Psoas muscle (tissue), 8 donors: ENCODE data around the gene MRTFA. TPM values are rescaled to one million over a fixed set of nuclear protein-coding genes. Genes with fewer than 3 reads are reported as not detected.

Experiments
- ATAC-seq, 4 donors: fragments of 200-7000 bp; cut with Tn5 transposase; one replicate each; pipeline ENCODE4 v1.9.1; 2020; ENCODE audit warnings: moderate library complexity in 3 of 4, mild to moderate bottlenecking in 2 of 4
- DNase-seq, 2 donors: peaks; one replicate each; pipeline ENCODE4 v3.0.0-alpha.2; 2020
- H3K27ac ChIP-seq: fragments of 200-600 bp; one replicate; pipeline ENCODE4 v1.8.0; 2022
- H3K27me3 ChIP-seq, 3 donors: fragments of 200-600 bp in 1 of 3; one replicate each; pipeline versions ENCODE4 v1.6.1 to v1.8.0; 2013 to 2022; ENCODE audit warnings: low read length in 2 of 3, mild to moderate bottlenecking in 2 of 3, moderate library complexity in 1 of 3; ENCODE audit not compliant: insufficient read depth in 3 of 3
- H3K36me3 ChIP-seq, 2 donors: fragments of 200-600 bp in 1 of 2; one replicate each; pipeline versions ENCODE4 v1.6.1 to v1.8.0; 2013 to 2022; ENCODE audit warnings: low read depth in 1 of 2, mild to moderate bottlenecking in 1 of 2, moderate library complexity in 1 of 2; ENCODE audit not compliant: insufficient read depth in 1 of 2
- H3K4me1 ChIP-seq: fragments of 200-600 bp; one replicate; pipeline ENCODE4 v1.8.0; 2022
- H3K4me3 ChIP-seq: fragments of 200-600 bp; one replicate; pipeline ENCODE4 v1.8.0; 2022; ENCODE audit warnings: mild to moderate bottlenecking
- H3K9me3 ChIP-seq: fragments of 200-600 bp; one replicate; pipeline ENCODE4 v1.8.0; 2022
- CTCF ChIP-seq: fragments of 200-600 bp; IDR thresholded peaks from one replicate; pipeline ENCODE4 v1.8.0; 2022; ENCODE audit warnings: antibody characterized with exemption
- WGBS, 3 donors: extraction: QIAGEN DNeasy Blood & Tissue Kit; methylation state at CpG; one replicate each; pipeline versions ENCODE4 v1.1.6 to v1.1.7; 2013; 5-methylcytosine and 5-hydroxymethylcytosine counted together
- intact Hi-C, 2 donors: fragments of 100-400 bp; cut with DNase I; formaldehyde crosslinking; loops; one replicate each; pipeline versions ENCODE4 v1.11.0 to v1.14.2; 2022
- polyA plus RNA-seq, 3 donors: library from polyadenylated mRNA; stranded (reverse); fragments of 200-250 nt; gene quantifications; one replicate each; pipeline ENCODE4 v1.2.3, GENCODE V29; 2013
- total RNA-seq, 4 donors: library from RNA; stranded (reverse); fragmentation: NEBNext Ultra II Directional in 2 of 4; extraction: Animal tissue kit (Norgen Biotek cat#: 25700) in 2 of 4; gene quantifications; one replicate each; pipeline versions ENCODE4 v1.2.1 to v1.2.4, GENCODE V29; 2021 to 2023
- donor health status: healthy with polysubstance abuse.
- donor health status: DM: no; HTN: no; CAD: no; lungs with moderate emphysema.
- donor health status: Bipolar disorder and iron deficiency.
- donor health status: healthy.
- donor health status: DM: yes; HTN: yes; CAD: no.
- donor health status: DM: no; HTN: no; CAD: no.
- donor health status: DM: no; HTN: no; CAD: no.
- donor health status: DM: yes; HTN: yes; CAD: no.

MRTFA gene
- total and polyA plus RNA-seq, 7 donors: 10.1 to 24.0 (median 15.7) TPM

DNA sequence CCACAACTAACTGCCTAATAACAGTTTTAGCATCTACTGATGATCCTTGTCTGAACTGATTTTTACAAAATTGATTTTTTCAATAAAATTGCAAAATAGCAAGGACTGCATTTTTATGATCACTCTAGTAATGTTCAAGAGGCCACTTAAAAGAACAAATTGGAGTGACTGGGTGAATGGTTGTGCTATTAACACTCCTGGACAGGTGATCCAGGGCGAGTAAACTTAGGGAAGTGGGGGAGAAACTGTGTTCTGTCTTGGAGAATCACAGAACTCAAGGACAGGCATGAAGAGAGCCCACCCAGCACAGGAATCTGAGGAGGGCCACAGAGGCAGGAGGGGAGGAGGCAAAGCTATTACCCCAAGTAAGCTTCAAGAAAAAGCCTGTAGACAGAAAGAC, 190.3 kb downstream of the MRTFA start:
- H3K27ac ChIP-seq: no peak overlapping the region
- TF ChIP-seq CTCF: no peak
- H3K4me1 ChIP-seq: peaks cover 33% of the 10 kb centered on the region

DNA sequence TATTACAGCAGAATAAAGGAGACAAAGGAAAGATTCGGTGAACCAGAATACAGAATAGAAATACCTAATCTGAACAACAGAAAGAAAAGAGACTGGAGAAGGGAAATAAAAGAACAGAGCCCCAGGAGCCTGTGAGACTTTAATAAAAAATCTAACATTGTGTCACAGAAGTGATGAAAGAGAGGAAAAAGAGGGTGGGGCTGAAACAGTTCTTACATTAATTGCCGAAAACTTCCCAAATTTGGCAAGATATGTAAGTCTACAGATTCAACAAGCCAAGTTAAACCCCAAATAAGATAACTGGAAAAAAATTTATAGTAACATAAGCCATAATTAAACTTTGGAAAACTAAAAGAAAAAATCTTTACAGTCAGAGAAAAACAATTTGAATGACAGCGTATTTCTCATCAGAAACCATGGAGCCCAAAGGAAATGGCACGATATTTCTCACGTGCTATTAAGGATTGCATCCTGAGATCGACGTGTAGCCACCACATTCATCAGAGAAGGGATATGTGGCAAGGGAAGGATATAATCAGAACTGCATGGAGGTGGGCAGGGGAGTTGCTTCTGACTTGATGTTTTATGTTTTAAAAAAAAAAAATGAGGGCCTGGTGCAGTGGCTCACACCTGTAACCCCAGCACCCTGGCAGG, 192.2 kb downstream of the MRTFA start:
- Histone ChIP-seq H3K27ac (peak overlapping the region; percentile 53), H3K9me3 (no peaks in the 10 kb centered on the region), H3K36me3 (no peaks in the 10 kb centered on the region), H3K4me3 (no peak overlapping the region), H3K4me1 (peaks cover 18% of the 10 kb centered on the region), H3K27me3 (no peaks in the 10 kb centered on the region)
- 87 to 91% (median 89%) methylated on average over 7 of the region's 7 CpGs for WGBS, 3 donors
- DNase-seq: no peak
- ATAC-seq: no peak
- TF ChIP-seq CTCF: no peak
- intact Hi-C loops: loop anchor here in 1 of 2 donors (2.0 kb wide), 1 partner anchor 42 kb away; no protein-coding TSS in a partner anchor

More for the DNA sequence above, 190.3 kb downstream of the MRTFA start:
- Histone ChIP-seq H3K36me3 (no peaks in the 10 kb centered on the region), H3K27me3 (no peaks in the 10 kb centered on the region), H3K4me3 (no peak overlapping the region), H3K9me3 (no peaks in the 10 kb centered on the region)
- WGBS, 3 donors: 93 to 97% (median 96%) methylated on average over 1 of the region's 1 CpG
- ATAC-seq: no peak
- DNase-seq: no peak
- intact Hi-C loops: loop anchor here in 1 of 2 donors (5.0 kb wide), 1 partner anchor 41 kb away; no protein-coding TSS in a partner anchor

- Histone ChIP-seq H3K27ac (peak overlapping the region; percentile 53), H3K27me3 (no peaks in the 10 kb centered on the region), H3K9me3 (no peaks in the 10 kb centered on the region), H3K4me1 (peaks cover 16% of the 10 kb centered on the region), H3K36me3 (no peaks in the 10 kb centered on the region), H3K4me3 (no peak overlapping the region)
- peak; percentile 65 to 80 for DNase-seq
- intact Hi-C loops: loop anchor here in 1 of 2 donors (2.0 kb wide), 1 partner anchor 43 kb away; no protein-coding TSS in a partner anchor
- WGBS, 3 donors: 16 to 50% (median 35%) methylated on average over 4 of the region's 4 CpGs
- TF ChIP-seq CTCF: no peak
- ATAC-seq: peak; percentile 75 to 94 (median 84)
Measured at GRCh38 chr22:40443732-40444131, 192.8 kb downstream of the MRTFA start.

GRCh38 chr22:40441761-40442390, 194.6 kb downstream of the MRTFA start:
- no peaks in the 10 kb centered on the region for H3K27me3 ChIP-seq
- ATAC-seq: no peak
- no peak for TF ChIP-seq CTCF
- H3K36me3 ChIP-seq: no peaks in the 10 kb centered on the region
- no peaks in the 10 kb centered on the region for H3K9me3 ChIP-seq
- no peak for DNase-seq
- no peak overlapping the region for H3K4me3 ChIP-seq
- 94 to 96% (median 95%) methylated on average over 5 of the region's 5 CpGs for WGBS, 3 donors
- peaks cover 21% of the 10 kb centered on the region for H3K4me1 ChIP-seq
- H3K27ac ChIP-seq: no peak overlapping the region
- intact Hi-C loops: no loop called here
